ENCODE results near the gene MGAT4C.

Gene MGAT4C

DNA sequence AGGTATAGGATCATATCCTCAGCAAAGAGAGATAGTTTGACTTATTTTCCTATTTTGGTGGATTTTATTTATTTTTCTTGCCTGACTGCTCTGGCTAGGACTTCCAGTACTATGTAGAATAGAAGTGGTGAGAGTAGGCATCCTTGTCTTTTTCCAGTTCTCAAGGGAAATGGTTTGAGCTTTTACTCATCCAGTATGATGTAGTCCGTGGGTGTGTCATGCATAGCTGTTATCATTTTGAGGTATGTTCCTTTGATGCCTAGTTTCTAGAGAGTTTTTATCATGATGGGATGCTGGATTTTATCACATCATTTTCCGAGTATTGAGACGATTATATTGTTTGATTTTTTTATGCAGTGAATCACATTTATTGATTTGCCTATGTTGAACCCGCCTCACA, 97.2 kb downstream of the MGAT4C start:
- TF ChIP-seq, protein P1, sequence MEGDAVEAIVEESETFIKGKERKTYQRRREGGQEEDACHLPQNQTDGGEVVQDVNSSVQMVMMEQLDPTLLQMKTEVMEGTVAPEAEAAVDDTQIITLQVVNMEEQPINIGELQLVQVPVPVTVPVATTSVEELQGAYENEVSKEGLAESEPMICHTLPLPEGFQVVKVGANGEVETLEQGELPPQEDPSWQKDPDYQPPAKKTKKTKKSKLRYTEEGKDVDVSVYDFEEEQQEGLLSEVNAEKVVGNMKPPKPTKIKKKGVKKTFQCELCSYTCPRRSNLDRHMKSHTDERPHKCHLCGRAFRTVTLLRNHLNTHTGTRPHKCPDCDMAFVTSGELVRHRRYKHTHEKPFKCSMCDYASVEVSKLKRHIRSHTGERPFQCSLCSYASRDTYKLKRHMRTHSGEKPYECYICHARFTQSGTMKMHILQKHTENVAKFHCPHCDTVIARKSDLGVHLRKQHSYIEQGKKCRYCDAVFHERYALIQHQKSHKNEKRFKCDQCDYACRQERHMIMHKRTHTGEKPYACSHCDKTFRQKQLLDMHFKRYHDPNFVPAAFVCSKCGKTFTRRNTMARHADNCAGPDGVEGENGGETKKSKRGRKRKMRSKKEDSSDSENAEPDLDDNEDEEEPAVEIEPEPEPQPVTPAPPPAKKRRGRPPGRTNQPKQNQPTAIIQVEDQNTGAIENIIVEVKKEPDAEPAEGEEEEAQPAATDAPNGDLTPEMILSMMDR (conservative IDR thresholded peaks at IDR 0.05; ENCODE audit: low read depth, low read length) = no peak
- Histone ChIP-seq H4K20me1 (ENCODE audit: insufficient read depth) (no peaks in the 10 kb centered on the region), H2AFZ (ENCODE audit: low read depth) (no peak overlapping the region), H3K4me2 (no peak overlapping the region), H3K27ac (no peak overlapping the region), H3K4me3 (IDR thresholded peaks at IDR 0.05; ENCODE audit: insufficient read depth, low read depth, low read length) (no peak overlapping the region), H3K36me3 (ENCODE audit: insufficient read depth) (no peaks in the 10 kb centered on the region), H3K27me3 (ENCODE audit: insufficient read depth, low read depth) (no peaks in the 10 kb centered on the region), H3K9ac (no peak overlapping the region), H3K4me1 (ENCODE audit: low read depth, poor library complexity, severe bottlenecking) (no peaks in the 10 kb centered on the region), H3K79me2 (ENCODE audit: insufficient read depth, low read depth) (no peaks in the 10 kb centered on the region)

DNA sequence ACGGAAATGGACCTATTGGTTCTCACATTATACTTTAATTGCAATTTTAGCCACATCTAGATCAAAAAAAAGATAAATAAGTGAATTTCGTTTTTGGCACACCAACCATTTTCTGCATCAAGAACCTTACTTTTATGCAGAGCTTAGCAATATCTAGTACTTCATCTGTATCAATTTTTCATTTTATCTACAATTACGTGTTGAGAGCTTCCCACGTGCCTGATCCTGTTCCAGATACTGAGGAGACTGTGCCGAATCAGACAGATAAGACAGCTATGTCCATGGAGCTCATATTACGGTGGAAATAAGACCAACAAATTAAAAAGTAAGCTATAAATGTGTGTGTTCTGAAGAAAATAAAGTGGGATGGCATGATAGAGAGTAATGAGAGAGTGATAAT, 101.6 kb downstream of the MGAT4C start:
- Histone ChIP-seq H3K27ac (no peak overlapping the region), H4K20me1 (ENCODE audit: insufficient read depth) (no peaks in the 10 kb centered on the region), H2AFZ (ENCODE audit: low read depth) (no peak overlapping the region), H3K9ac (no peak overlapping the region), H3K79me2 (ENCODE audit: insufficient read depth, low read depth) (no peaks in the 10 kb centered on the region), H3K27me3 (ENCODE audit: insufficient read depth, low read depth) (no peaks in the 10 kb centered on the region), H3K4me2 (no peak overlapping the region), H3K36me3 (ENCODE audit: insufficient read depth) (no peaks in the 10 kb centered on the region), H3K4me1 (ENCODE audit: low read depth, poor library complexity, severe bottlenecking) (no peaks in the 10 kb centered on the region), H3K4me3 (IDR thresholded peaks at IDR 0.05; ENCODE audit: insufficient read depth, low read depth, low read length) (no peak overlapping the region)
- TF ChIP-seq, protein P1 (conservative IDR thresholded peaks at IDR 0.05; ENCODE audit: low read depth, low read length) = no peak

DNA sequence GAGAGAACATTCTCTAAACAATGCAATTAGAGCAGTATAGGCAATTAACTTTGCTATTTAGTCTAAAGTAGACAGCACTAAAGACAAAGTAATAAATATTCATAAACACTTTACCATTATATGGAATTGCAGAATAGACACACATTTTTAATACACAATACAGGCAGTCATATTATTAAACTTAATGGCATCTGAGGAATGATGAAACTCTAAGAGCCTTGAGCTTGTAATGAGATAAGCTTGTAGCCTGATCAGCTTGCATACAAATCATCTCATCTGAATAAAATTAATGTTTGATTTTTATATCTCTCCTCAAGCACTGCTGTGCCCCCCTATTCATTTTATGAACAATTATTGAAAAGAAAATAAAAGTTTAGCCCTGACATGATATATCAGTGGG, 107.6 kb downstream of the MGAT4C start:
- no peaks in the 10 kb centered on the region for H3K27me3 ChIP-seq (ENCODE audit: insufficient read depth, low read depth)
- H3K4me1 ChIP-seq (ENCODE audit: low read depth, poor library complexity, severe bottlenecking) = no peaks in the 10 kb centered on the region
- no peak overlapping the region for H3K4me2 ChIP-seq
- no peaks in the 10 kb centered on the region for H3K79me2 ChIP-seq (ENCODE audit: insufficient read depth, low read depth)
- no peaks in the 10 kb centered on the region for H4K20me1 ChIP-seq (ENCODE audit: insufficient read depth)
- no peak overlapping the region for H3K9ac ChIP-seq
- no peak overlapping the region for H2AFZ ChIP-seq (ENCODE audit: low read depth)
- no peaks in the 10 kb centered on the region for H3K36me3 ChIP-seq (ENCODE audit: insufficient read depth)
- no peak overlapping the region for H3K4me3 ChIP-seq (IDR thresholded peaks at IDR 0.05; ENCODE audit: insufficient read depth, low read depth, low read length)
- H3K27ac ChIP-seq = no peak overlapping the region
- TF ChIP-seq, protein P1 (conservative IDR thresholded peaks at IDR 0.05; ENCODE audit: low read depth, low read length) = no peak

DNA sequence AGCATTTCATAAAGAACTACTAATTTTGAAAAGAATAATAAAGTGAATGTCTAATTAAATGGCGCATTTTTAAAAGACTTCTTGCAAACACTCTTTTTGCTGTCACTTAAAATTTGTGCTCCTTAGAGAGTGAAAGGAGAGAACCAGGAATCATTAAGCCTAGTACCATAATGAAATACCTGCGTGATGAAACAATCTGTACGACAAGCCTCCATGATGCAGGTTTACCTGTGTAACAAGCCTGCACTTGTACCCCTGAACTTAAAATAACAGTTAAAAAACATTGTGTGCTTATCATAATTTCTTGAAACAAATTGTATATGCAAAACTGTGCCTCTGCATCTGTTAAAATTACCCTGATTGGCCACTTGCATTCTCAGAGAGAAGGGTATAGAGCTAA, 108.1 kb downstream of the MGAT4C start:
- Histone ChIP-seq H3K79me2 (ENCODE audit: insufficient read depth, low read depth) (no peaks in the 10 kb centered on the region), H4K20me1 (ENCODE audit: insufficient read depth) (no peaks in the 10 kb centered on the region), H3K4me3 (IDR thresholded peaks at IDR 0.05; ENCODE audit: insufficient read depth, low read depth, low read length) (no peak overlapping the region), H3K36me3 (ENCODE audit: insufficient read depth) (no peaks in the 10 kb centered on the region), H3K27ac (no peak overlapping the region), H3K4me2 (no peak overlapping the region), H3K9ac (no peak overlapping the region), H3K4me1 (ENCODE audit: low read depth, poor library complexity, severe bottlenecking) (no peaks in the 10 kb centered on the region), H3K27me3 (ENCODE audit: insufficient read depth, low read depth) (no peaks in the 10 kb centered on the region), H2AFZ (ENCODE audit: low read depth) (no peak overlapping the region)
- TF ChIP-seq, protein P1 (conservative IDR thresholded peaks at IDR 0.05; ENCODE audit: low read depth, low read length) = no peak

DNA sequence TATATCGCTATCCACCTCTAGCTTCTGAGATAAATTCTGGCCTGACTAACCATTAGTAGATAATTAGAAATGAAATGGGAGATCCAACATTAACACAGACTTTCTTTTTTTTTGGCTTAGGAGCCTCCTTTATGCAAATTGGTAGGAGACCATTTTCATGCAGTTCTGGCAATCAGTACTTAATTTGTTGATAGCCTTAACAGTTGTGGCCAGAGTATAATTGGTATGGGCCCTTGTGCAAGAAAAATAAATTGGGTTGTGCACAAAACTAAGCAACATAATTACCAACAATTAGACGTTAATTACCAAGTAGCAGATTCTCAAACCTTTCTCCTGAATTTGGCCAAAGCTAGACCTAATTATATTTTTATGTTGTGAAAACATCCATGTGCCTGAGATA, 111.0 kb downstream of the MGAT4C start:
- H3K9ac ChIP-seq = no peak overlapping the region
- no peak overlapping the region for H3K4me3 ChIP-seq (IDR thresholded peaks at IDR 0.05; ENCODE audit: insufficient read depth, low read depth, low read length)
- H3K27ac ChIP-seq = no peak overlapping the region
- H3K4me1 ChIP-seq (ENCODE audit: low read depth, poor library complexity, severe bottlenecking) = no peaks in the 10 kb centered on the region
- TF ChIP-seq, protein P1 (conservative IDR thresholded peaks at IDR 0.05; ENCODE audit: low read depth, low read length) = no peak
- H2AFZ ChIP-seq (ENCODE audit: low read depth) = no peak overlapping the region
- no peaks in the 10 kb centered on the region for H3K79me2 ChIP-seq (ENCODE audit: insufficient read depth, low read depth)
- H3K27me3 ChIP-seq (ENCODE audit: insufficient read depth, low read depth) = no peaks in the 10 kb centered on the region
- no peak overlapping the region for H3K4me2 ChIP-seq
- H3K36me3 ChIP-seq (ENCODE audit: insufficient read depth) = no peaks in the 10 kb centered on the region
- H4K20me1 ChIP-seq (ENCODE audit: insufficient read depth) = no peaks in the 10 kb centered on the region
